HEK293T (cell line): ENCODE measurements around the gene SLAIN2.

Source experiments
- ARNT ChIP-seq: fragments of 450-650 bp; IDR thresholded peaks from 2 replicates; pipeline ENCODE4 v1.6.1; 2017; ENCODE audit warnings: mild to moderate bottlenecking
- BHLHE40 ChIP-seq: fragments of 450-650 bp; IDR thresholded peaks from 2 replicates; pipeline ENCODE4 v1.6.1; 2016; ENCODE audit warnings: mild to moderate bottlenecking, moderate library complexity, borderline replicate concordance
- ELF4 ChIP-seq: fragments of 450-650 bp; IDR thresholded peaks from 2 replicates; pipeline ENCODE4 v1.6.1; 2017; ENCODE audit warnings: antibody characterized with exemption
- FOXA1 ChIP-seq: fragments of 450-650 bp; IDR thresholded peaks from 2 replicates; pipeline ENCODE4 v1.6.1; 2016; ENCODE audit warnings: mild to moderate bottlenecking
- FOXK2 ChIP-seq: fragments of 450-650 bp; IDR thresholded peaks from 2 replicates; pipeline ENCODE4 v1.6.1; 2016; ENCODE audit warnings: mild to moderate bottlenecking
- FOXM1 ChIP-seq: fragments of 450-650 bp; IDR thresholded peaks from 2 replicates; pipeline ENCODE4 v1.6.1; 2017; ENCODE audit warnings: mild to moderate bottlenecking, borderline replicate concordance
- HDGF ChIP-seq: fragments of 450-650 bp; IDR thresholded peaks from 2 replicates; pipeline ENCODE4 v1.6.1; 2017; ENCODE audit warnings: antibody characterized with exemption, borderline replicate concordance
- L3MBTL2 ChIP-seq: fragments of 450-650 bp; conservative IDR thresholded peaks from 2 replicates; pipeline ENCODE4 v1.6.1; 2016; ENCODE audit warnings: mild to moderate bottlenecking
- NFRKB ChIP-seq: fragments of 450-650 bp; IDR thresholded peaks from 2 replicates; pipeline ENCODE4 v1.6.1; 2016; ENCODE audit warnings: mild to moderate bottlenecking, moderate library complexity
- PKNOX1 ChIP-seq: fragments of 450-650 bp; IDR thresholded peaks from 2 replicates; pipeline ENCODE4 v1.6.1; 2016
- SP1 ChIP-seq: fragments of 450-650 bp; IDR thresholded peaks from 2 replicates; pipeline ENCODE4 v1.6.1; 2017
- SUZ12 ChIP-seq: fragments of 450-650 bp; IDR thresholded peaks from 2 replicates; pipeline ENCODE4 v1.6.1; 2016; ENCODE audit warnings: mild to moderate bottlenecking
- TARDBP ChIP-seq: fragments of 450-650 bp; IDR thresholded peaks from 2 replicates; pipeline ENCODE4 v1.6.1; 2016
- ZNF384 ChIP-seq: fragments of 450-650 bp; IDR thresholded peaks from 2 replicates; pipeline ENCODE4 v1.6.1; 2016

- no peak for TF ChIP-seq FOXK2
- no peak for TF ChIP-seq SP1
- TF ChIP-seq NFRKB, result no peak
- no peak for TF ChIP-seq SUZ12
- TF ChIP-seq TARDBP, result no peak
- TF ChIP-seq ARNT, result no peak
- TF ChIP-seq HDGF, result no peak
- no peak for TF ChIP-seq L3MBTL2
- no peak for TF ChIP-seq PKNOX1
- TF ChIP-seq BHLHE40, result no peak
- no peak for TF ChIP-seq ELF4
- TF ChIP-seq FOXM1, result no peak
- no peak for TF ChIP-seq FOXA1
- no peak for TF ChIP-seq ZNF384
These were observed 59.1 kb downstream of the SLAIN2 start for GRCh38 chr4:48400416-48400815.
